HepG2 (cell line): ENCODE measurements around the gene MYO7A. TPM values are rescaled to one million over a fixed set of nuclear protein-coding genes. Genes with fewer than 3 reads are reported as not detected.

ENCODE experiments used
- GABPB1 ChIP-seq: IDR thresholded peaks from 2 replicates; pipeline ENCODE4 v1.6.1; 2016; ENCODE audit warnings: mild to moderate bottlenecking, missing genetic modification reagents, moderate library complexity, missing compliant biosample characterization
- ISL2 ChIP-seq: sonication (generic); formaldehyde crosslinking; IDR thresholded peaks from 2 replicates; pipeline ENCODE4 v1.5.0; 2020; ENCODE audit warnings: missing genetic modification reagents
- JARID2 ChIP-seq: sonication (generic); formaldehyde crosslinking; IDR thresholded peaks from 2 replicates; pipeline ENCODE4 v1.8.1; 2023; ENCODE audit warnings: missing genetic modification reagents, inconsistent platforms; ENCODE audit not compliant: insufficient replicate concordance
- MXD4 ChIP-seq: IDR thresholded peaks from 2 replicates; pipeline ENCODE4 v1.6.1; 2016; ENCODE audit warnings: mild to moderate bottlenecking, missing biosample characterization, missing genetic modification reagents
- RORA ChIP-seq: sonication (generic); formaldehyde crosslinking; IDR thresholded peaks from 2 replicates; pipeline ENCODE4 v1.5.0; 2020; ENCODE audit warnings: mild to moderate bottlenecking, missing genetic modification reagents, moderate library complexity
- SMYD3 ChIP-seq: sonication (generic); formaldehyde crosslinking; IDR thresholded peaks from 2 replicates; pipeline ENCODE4 v1.8.1; 2023; ENCODE audit warnings: mild to moderate bottlenecking, missing genetic modification reagents
- TOE1 ChIP-seq: sonication (generic); formaldehyde crosslinking; IDR thresholded peaks from 2 replicates; pipeline ENCODE4 v1.4.0; 2020; ENCODE audit warnings: mild to moderate bottlenecking, missing genetic modification reagents
- ZIK1 ChIP-seq: sonication (generic); formaldehyde crosslinking; IDR thresholded peaks from 2 replicates; pipeline ENCODE4 v1.5.0; 2020; ENCODE audit warnings: mild to moderate bottlenecking, low read depth, missing genetic modification reagents, borderline replicate concordance
- ZMYM3 ChIP-seq: sonication (generic); formaldehyde crosslinking; IDR thresholded peaks from 2 replicates; pipeline ENCODE4 v1.5.1; 2020; ENCODE audit warnings: mild to moderate bottlenecking, missing genetic modification reagents
- ZNF382 ChIP-seq: sonication (generic); formaldehyde crosslinking; IDR thresholded peaks from 2 replicates; pipeline ENCODE4 v1.5.0; 2020; ENCODE audit warnings: missing genetic modification reagents, mild to moderate bottlenecking, borderline replicate concordance
- ZNF547 ChIP-seq: sonication (generic); formaldehyde crosslinking; IDR thresholded peaks from 2 replicates; pipeline ENCODE4 v1.5.1; 2020; ENCODE audit warnings: mild to moderate bottlenecking, missing genetic modification reagents
- ZNF549 ChIP-seq: sonication (generic); formaldehyde crosslinking; IDR thresholded peaks from 2 replicates; pipeline ENCODE4 v1.5.0; 2020; ENCODE audit warnings: missing genetic modification reagents
- ZNF557 ChIP-seq: sonication (generic); formaldehyde crosslinking; IDR thresholded peaks from 2 replicates; pipeline ENCODE4 v1.4.0; 2020; ENCODE audit warnings: missing genetic modification reagents
- ZNF703 ChIP-seq: sonication (generic); formaldehyde crosslinking; IDR thresholded peaks from 2 replicates; pipeline ENCODE4 v1.5.1; 2020; ENCODE audit warnings: missing genetic modification reagents, mild to moderate bottlenecking, moderate library complexity, borderline replicate concordance
- ZNF761 ChIP-seq: sonication (generic); formaldehyde crosslinking; conservative IDR thresholded peaks from 2 replicates; pipeline ENCODE4 v1.4.0; 2020; ENCODE audit warnings: mild to moderate bottlenecking, missing genetic modification reagents
- polyA plus RNA-seq, 8 experiments: library from polyadenylated mRNA; depleted of rRNA in 3 of 8; stranded (reverse) in 7 of 8; unstranded in 1 of 8; fragments of >200 nt; fragmentation: Illumina TruSeq in 4 of 8; extraction: Trizol in 4 of 8; gene quantifications; 2 replicates each; pipeline versions ENCODE4 v1.2.1 to v1.2.3, GENCODE V29; 2011 to 2016; ENCODE audit warnings: low read depth in 4 of 8, missing spikeins in 1 of 8, mixed read lengths in 1 of 8; ENCODE audit not compliant: insufficient read depth in 1 of 8
- total RNA-seq, 5 experiments: library from RNA; depleted of rRNA; stranded (reverse); fragments of >200 nt; fragmentation: Illumina TruSeq; extraction: Trizol; gene quantifications; 2 replicates each; pipeline ENCODE4 v1.2.3, GENCODE V29; 2016; ENCODE audit warnings: low read depth in 1 of 5
- TF ChIP-seq, protein P1 (sequence below): IDR thresholded peaks from 2 replicates; pipeline ENCODE4 v1.6.1; 2018; ENCODE audit warnings: missing genetic modification reagents, mild to moderate bottlenecking, missing compliant biosample characterization
- TF ChIP-seq, protein P2 (sequence below): IDR thresholded peaks from 2 replicates; pipeline ENCODE4 v1.6.1; 2016; ENCODE audit warnings: low read depth, control low read depth
- TF ChIP-seq, protein P3 (sequence below): sonication (generic); formaldehyde crosslinking; IDR thresholded peaks from 2 replicates; pipeline ENCODE4 v1.4.0; 2020; ENCODE audit warnings: missing genetic modification reagents, borderline replicate concordance
- TF ChIP-seq, protein P4 (sequence below): sonication (generic); formaldehyde crosslinking; IDR thresholded peaks from 2 replicates; pipeline ENCODE4 v1.5.0; 2020; ENCODE audit warnings: missing genetic modification reagents, mild to moderate bottlenecking, borderline replicate concordance
- TF ChIP-seq, protein P5 (sequence below): IDR thresholded peaks from 2 replicates; pipeline ENCODE4 v1.6.1; 2016

The MYO7A gene
- total and polyA plus RNA-seq, 2 of the 13 experiments (the other 11 are each of a cell fraction or from before 2014, with no cell fraction given): 7.5 to 10.0 TPM

DNA sequence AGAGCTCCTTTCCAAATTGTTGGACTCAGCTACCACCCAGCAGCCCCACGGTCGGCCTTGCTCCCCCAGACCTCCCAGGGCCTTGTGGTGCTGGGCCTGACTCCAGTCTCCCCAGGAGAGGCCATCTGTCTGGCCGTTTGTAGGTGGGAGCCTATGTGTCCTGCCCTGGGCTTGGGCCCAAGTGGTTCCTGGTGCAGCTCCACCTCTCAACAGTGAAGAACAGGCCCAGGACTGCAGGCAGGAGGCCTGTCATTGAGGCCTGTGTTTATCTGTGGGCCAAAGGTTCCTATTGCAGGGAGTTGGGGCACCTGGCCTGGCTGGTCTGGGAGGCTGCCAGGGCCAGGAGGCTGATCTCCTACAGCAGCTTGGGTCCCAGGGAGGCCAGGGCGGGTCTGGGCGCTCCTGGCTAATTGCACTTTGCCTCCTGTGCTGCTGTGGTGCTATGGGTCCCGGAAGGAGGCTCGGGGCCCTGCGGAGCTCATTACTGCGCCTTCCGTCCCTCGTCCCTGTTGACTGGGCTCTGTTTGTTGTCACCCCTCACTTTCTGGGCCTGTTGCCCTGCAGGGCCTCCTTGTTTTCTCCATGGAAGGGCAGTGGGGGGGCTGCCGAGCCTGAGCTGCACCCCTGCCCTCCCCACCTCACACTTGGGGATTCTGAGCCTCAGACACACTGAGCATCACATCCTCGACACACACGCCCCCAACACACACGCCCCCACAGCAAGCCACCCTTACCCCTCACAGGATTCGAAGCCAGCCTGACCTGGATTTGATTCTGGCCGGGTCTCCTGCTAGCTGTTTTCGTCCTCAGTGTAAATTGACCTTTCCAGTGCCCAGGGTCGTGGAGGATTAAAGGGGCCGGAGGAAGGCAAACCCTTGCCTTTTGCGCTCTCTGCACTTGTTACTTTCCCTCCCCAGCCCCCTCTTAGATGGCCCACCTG, 32.2 kb upstream of the MYO7A start (continued):
- TF ChIP-seq, protein P1, sequence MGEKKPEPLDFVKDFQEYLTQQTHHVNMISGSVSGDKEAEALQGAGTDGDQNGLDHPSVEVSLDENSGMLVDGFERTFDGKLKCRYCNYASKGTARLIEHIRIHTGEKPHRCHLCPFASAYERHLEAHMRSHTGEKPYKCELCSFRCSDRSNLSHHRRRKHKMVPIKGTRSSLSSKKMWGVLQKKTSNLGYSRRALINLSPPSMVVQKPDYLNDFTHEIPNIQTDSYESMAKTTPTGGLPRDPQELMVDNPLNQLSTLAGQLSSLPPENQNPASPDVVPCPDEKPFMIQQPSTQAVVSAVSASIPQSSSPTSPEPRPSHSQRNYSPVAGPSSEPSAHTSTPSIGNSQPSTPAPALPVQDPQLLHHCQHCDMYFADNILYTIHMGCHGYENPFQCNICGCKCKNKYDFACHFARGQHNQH (CRISPR knock-in tag): peak; percentile 62
- TF ChIP-seq MXD4 (CRISPR knock-in tag) (0 out of 2 replicates have a peak, but pooled peaks have one; percentile 19), ZNF703 (CRISPR knock-in tag) (no peak), ZNF557 (no peak), RORA (CRISPR knock-in tag) (no peak), ZNF547 (CRISPR knock-in tag) (no peak), ZMYM3 (peak; percentile 92), ZNF549 (CRISPR knock-in tag) (no peak), ISL2 (CRISPR knock-in tag) (peak; percentile 55; the same call in 1 of the 2 replicates), JARID2 (no peak), ZIK1 (CRISPR knock-in tag) (no peak), SMYD3 (CRISPR knock-in tag) (no peak), ZNF382 (CRISPR knock-in tag) (no peak), ZNF761 (CRISPR knock-in tag) (0 out of 2 replicates have a peak, but pooled peaks have one; percentile 39), TOE1 (CRISPR knock-in tag) (no peak), GABPB1 (CRISPR knock-in tag) (peak; percentile 68)
- TF ChIP-seq, protein P2, sequence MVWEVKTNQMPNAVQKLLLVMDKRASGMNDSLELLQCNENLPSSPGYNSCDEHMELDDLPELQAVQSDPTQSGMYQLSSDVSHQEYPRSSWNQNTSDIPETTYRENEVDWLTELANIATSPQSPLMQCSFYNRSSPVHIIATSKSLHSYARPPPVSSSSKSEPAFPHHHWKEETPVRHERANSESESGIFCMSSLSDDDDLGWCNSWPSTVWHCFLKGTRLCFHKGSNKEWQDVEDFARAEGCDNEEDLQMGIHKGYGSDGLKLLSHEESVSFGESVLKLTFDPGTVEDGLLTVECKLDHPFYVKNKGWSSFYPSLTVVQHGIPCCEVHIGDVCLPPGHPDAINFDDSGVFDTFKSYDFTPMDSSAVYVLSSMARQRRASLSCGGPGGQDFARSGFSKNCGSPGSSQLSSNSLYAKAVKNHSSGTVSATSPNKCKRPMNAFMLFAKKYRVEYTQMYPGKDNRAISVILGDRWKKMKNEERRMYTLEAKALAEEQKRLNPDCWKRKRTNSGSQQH (CRISPR knock-in tag): no peak
- TF ChIP-seq, protein P3, sequence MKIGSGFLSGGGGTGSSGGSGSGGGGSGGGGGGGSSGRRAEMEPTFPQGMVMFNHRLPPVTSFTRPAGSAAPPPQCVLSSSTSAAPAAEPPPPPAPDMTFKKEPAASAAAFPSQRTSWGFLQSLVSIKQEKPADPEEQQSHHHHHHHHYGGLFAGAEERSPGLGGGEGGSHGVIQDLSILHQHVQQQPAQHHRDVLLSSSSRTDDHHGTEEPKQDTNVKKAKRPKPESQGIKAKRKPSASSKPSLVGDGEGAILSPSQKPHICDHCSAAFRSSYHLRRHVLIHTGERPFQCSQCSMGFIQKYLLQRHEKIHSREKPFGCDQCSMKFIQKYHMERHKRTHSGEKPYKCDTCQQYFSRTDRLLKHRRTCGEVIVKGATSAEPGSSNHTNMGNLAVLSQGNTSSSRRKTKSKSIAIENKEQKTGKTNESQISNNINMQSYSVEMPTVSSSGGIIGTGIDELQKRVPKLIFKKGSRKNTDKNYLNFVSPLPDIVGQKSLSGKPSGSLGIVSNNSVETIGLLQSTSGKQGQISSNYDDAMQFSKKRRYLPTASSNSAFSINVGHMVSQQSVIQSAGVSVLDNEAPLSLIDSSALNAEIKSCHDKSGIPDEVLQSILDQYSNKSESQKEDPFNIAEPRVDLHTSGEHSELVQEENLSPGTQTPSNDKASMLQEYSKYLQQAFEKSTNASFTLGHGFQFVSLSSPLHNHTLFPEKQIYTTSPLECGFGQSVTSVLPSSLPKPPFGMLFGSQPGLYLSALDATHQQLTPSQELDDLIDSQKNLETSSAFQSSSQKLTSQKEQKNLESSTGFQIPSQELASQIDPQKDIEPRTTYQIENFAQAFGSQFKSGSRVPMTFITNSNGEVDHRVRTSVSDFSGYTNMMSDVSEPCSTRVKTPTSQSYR: 0 out of 2 replicates have a peak, but pooled peaks have one; percentile 22
- TF ChIP-seq, protein P4, sequence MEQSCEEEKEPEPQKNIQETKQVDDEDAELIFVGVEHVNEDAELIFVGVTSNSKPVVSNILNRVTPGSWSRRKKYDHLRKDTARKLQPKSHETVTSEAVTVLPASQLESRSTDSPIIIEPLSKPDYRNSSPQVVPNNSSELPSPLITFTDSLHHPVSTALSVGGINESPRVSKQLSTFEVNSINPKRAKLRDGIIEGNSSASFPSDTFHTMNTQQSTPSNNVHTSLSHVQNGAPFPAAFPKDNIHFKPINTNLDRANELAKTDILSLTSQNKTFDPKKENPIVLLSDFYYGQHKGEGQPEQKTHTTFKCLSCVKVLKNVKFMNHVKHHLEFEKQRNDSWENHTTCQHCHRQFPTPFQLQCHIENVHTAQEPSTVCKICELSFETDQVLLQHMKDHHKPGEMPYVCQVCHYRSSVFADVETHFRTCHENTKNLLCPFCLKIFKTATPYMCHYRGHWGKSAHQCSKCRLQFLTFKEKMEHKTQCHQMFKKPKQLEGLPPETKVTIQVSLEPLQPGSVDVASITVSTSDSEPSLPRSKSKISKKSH (CRISPR knock-in tag): no peak
- TF ChIP-seq, protein P5, sequence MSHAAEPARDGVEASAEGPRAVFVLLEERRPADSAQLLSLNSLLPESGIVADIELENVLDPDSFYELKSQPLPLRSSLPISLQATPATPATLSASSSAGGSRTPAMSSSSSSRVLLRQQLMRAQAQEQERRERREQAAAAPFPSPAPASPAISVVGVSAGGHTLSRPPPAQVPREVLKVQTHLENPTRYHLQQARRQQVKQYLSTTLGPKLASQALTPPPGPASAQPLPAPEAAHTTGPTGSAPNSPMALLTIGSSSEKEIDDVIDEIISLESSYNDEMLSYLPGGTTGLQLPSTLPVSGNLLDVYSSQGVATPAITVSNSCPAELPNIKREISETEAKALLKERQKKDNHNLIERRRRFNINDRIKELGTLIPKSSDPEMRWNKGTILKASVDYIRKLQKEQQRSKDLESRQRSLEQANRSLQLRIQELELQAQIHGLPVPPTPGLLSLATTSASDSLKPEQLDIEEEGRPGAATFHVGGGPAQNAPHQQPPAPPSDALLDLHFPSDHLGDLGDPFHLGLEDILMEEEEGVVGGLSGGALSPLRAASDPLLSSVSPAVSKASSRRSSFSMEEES (CRISPR knock-in tag): no peak
